HepG2 (cell line): ENCODE results near the gene EPHA1. TPM values are rescaled to one million over a fixed set of nuclear protein-coding genes. Genes with fewer than 3 reads are reported as not detected.

Experiments used
- ARID2 ChIP-seq: sonication (generic); formaldehyde crosslinking; IDR thresholded peaks from 2 replicates; pipeline ENCODE4 v1.8.1; 2022; ENCODE audit warnings: mild to moderate bottlenecking, missing genetic modification reagents, borderline replicate concordance
- CENPT ChIP-seq: sonication (generic); formaldehyde crosslinking; IDR thresholded peaks from 2 replicates; pipeline ENCODE4 v1.8.0; 2022; ENCODE audit warnings: low read depth, mild to moderate bottlenecking, moderate library complexity, missing genetic modification reagents
- EED ChIP-seq: sonication (generic); formaldehyde crosslinking; IDR thresholded peaks from 2 replicates; pipeline ENCODE4 v1.5.0; 2020; ENCODE audit warnings: mild to moderate bottlenecking, missing genetic modification reagents
- ELF3 ChIP-seq: IDR thresholded peaks from 2 replicates; pipeline ENCODE4 v1.6.1; 2016; ENCODE audit warnings: missing genetic modification reagents, missing compliant biosample characterization
- GZF1 ChIP-seq: sonication (generic); formaldehyde crosslinking; IDR thresholded peaks from 2 replicates; pipeline ENCODE4 v1.5.1; 2020; ENCODE audit warnings: mild to moderate bottlenecking, missing genetic modification reagents
- HOXA9 ChIP-seq: sonication (generic); formaldehyde crosslinking; IDR thresholded peaks from 2 replicates; pipeline ENCODE4 v1.8.1; 2022; ENCODE audit warnings: missing genetic modification reagents, mild to moderate bottlenecking, moderate library complexity, borderline replicate concordance
- NFIB ChIP-seq: sonication (generic); formaldehyde crosslinking; IDR thresholded peaks from 2 replicates; pipeline ENCODE4 v1.9.0; 2021; ENCODE audit warnings: missing genetic modification reagents, mild to moderate bottlenecking, borderline replicate concordance
- RAD51 ChIP-seq: fragments of 450-650 bp; IDR thresholded peaks from 2 replicates; pipeline ENCODE4 v1.6.1; 2016; ENCODE audit warnings: borderline replicate concordance
- RXRA ChIP-seq: sonication (generic); formaldehyde crosslinking; IDR thresholded peaks from 2 replicates; pipeline ENCODE4 v1.5.1; 2020; ENCODE audit warnings: missing genetic modification reagents
- SAP130 ChIP-seq: IDR thresholded peaks from 2 replicates; pipeline ENCODE4 v1.6.1; 2016; ENCODE audit warnings: low read depth
- SMARCC2 ChIP-seq: fragments of 450-650 bp; IDR thresholded peaks from 2 replicates; pipeline ENCODE4 v1.6.1; 2017; ENCODE audit warnings: antibody characterized with exemption, mild to moderate bottlenecking
- ZNF644 ChIP-seq: IDR thresholded peaks from 2 replicates; pipeline ENCODE4 v1.6.1; 2016; ENCODE audit warnings: low read depth
- ZNF703 ChIP-seq: sonication (generic); formaldehyde crosslinking; IDR thresholded peaks from 2 replicates; pipeline ENCODE4 v1.5.1; 2020; ENCODE audit warnings: missing genetic modification reagents, mild to moderate bottlenecking, moderate library complexity, borderline replicate concordance
- ZNF883 ChIP-seq: sonication (generic); formaldehyde crosslinking; IDR thresholded peaks from 2 replicates; pipeline ENCODE4 v1.5.1; 2020; ENCODE audit warnings: mild to moderate bottlenecking, missing genetic modification reagents; ENCODE audit errors: not compliant biosample characterization
- polyA plus RNA-seq, 8 experiments: library from polyadenylated mRNA; depleted of rRNA in 3 of 8; stranded (reverse) in 7 of 8; unstranded in 1 of 8; fragments of >200 nt; fragmentation: Illumina TruSeq in 4 of 8; extraction: Trizol in 4 of 8; gene quantifications; 2 replicates each; pipeline versions ENCODE4 v1.2.1 to v1.2.3, GENCODE V29; 2011 to 2016; ENCODE audit warnings: low read depth in 4 of 8, missing spikeins in 1 of 8, mixed read lengths in 1 of 8; ENCODE audit not compliant: insufficient read depth in 1 of 8
- total RNA-seq, 5 experiments: library from RNA; depleted of rRNA; stranded (reverse); fragments of >200 nt; fragmentation: Illumina TruSeq; extraction: Trizol; gene quantifications; 2 replicates each; pipeline ENCODE4 v1.2.3, GENCODE V29; 2016; ENCODE audit warnings: low read depth in 1 of 5
- TF ChIP-seq, protein P1 (sequence below): sonication (generic); formaldehyde crosslinking; conservative IDR thresholded peaks from 2 replicates; pipeline ENCODE4 v1.4.0; 2020; ENCODE audit warnings: missing genetic modification reagents
- TF ChIP-seq, protein P2 (sequence below): sonication (generic); formaldehyde crosslinking; IDR thresholded peaks from 2 replicates; pipeline ENCODE4 v1.5.0; 2020; ENCODE audit warnings: missing genetic modification reagents
- TF ChIP-seq, protein P3 (sequence below): sonication (generic); formaldehyde crosslinking; IDR thresholded peaks from 2 replicates; pipeline ENCODE4 v1.9.0; 2021; ENCODE audit warnings: missing genetic modification reagents, mild to moderate bottlenecking, borderline replicate concordance
- TF ChIP-seq, protein P4 (sequence below): sonication (generic); formaldehyde crosslinking; IDR thresholded peaks from 2 replicates; pipeline ENCODE4 v1.5.1; 2020; ENCODE audit warnings: missing genetic modification reagents, mild to moderate bottlenecking, borderline replicate concordance

Gene EPHA1
- total and polyA plus RNA-seq, 2 of the 13 experiments (the other 11 are each of a cell fraction or from before 2014, with no cell fraction given), result 4.6 to 17.1 TPM

DNA sequence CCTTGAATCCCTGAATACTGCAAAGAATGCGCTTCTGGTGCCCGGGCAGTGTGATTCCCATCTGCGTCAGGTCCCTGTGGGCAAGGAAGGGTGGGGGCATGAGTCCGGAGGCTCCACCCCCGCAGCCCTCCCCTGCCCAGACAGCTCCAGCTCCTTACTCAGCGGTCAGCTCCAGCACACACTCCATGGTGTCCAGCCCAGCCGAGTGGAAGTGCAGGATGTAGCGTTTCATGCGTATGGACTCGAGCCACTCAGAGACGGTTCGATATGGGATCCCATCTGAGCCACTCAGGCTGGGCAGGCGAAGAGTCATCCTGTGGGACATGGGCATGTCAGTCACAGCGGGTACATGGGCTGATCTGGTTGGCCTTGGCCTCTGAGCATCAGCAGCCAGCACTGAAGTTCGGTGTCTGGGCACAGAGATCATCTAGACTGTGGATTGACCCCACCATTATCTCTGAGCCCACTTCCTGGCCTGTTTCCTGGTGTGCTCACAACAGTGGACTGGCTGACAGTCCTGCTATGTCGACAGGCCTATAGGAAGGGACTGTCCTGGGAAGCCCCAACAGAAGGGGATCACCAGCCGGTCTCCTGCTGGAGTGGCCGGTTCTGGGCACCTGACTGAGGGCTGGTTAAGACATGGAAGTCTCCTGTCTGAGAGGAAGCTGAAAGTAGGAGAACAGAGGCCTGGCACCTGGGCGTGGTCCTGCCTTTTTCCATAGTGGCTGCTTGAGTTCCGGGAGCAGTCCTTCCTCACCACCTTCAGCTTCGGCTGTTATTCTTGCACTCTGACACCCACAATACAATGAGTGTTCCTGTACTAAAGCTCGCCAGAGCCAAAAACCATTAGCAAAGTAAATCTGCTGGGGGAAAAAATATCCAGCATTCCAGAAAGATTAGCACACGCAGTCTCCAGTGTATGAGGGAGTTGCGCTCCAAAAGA lies 16.9 kb downstream of the EPHA1 start (continued):
- TF ChIP-seq, protein P1, sequence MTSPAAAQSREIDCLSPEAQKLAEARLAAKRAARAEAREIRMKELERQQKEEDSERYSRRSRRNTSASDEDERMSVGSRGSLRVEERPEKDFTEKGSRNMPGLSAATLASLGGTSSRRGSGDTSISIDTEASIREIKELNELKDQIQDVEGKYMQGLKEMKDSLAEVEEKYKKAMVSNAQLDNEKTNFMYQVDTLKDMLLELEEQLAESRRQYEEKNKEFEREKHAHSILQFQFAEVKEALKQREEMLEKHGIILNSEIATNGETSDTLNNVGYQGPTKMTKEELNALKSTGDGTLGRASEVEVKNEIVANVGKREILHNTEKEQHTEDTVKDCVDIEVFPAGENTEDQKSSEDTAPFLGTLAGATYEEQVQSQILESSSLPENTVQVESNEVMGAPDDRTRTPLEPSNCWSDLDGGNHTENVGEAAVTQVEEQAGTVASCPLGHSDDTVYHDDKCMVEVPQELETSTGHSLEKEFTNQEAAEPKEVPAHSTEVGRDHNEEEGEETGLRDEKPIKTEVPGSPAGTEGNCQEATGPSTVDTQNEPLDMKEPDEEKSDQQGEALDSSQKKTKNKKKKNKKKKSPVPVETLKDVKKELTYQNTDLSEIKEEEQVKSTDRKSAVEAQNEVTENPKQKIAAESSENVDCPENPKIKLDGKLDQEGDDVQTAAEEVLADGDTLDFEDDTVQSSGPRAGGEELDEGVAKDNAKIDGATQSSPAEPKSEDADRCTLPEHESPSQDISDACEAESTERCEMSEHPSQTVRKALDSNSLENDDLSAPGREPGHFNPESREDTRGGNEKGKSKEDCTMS (CRISPR knock-in tag), result no peak
- TF ChIP-seq RAD51 (no peak), RXRA (CRISPR knock-in tag) (0 out of 2 replicates have a peak, but pooled peaks have one; percentile 21), SMARCC2 (no peak), GZF1 (CRISPR knock-in tag) (no peak), CENPT (CRISPR knock-in tag) (no peak), ZNF703 (CRISPR knock-in tag) (no peak), ZNF883 (CRISPR knock-in tag) (no peak), SAP130 (peak; percentile 30; the same call in 1 of the 2 replicates), ZNF644 (no peak), EED (no peak), NFIB (CRISPR knock-in tag) (no peak), HOXA9 (CRISPR knock-in tag) (no peak), ELF3 (CRISPR knock-in tag) (peak; percentile 68; the same call in 1 of the 2 replicates), ARID2 (CRISPR knock-in tag) (no peak)
- TF ChIP-seq, protein P2, sequence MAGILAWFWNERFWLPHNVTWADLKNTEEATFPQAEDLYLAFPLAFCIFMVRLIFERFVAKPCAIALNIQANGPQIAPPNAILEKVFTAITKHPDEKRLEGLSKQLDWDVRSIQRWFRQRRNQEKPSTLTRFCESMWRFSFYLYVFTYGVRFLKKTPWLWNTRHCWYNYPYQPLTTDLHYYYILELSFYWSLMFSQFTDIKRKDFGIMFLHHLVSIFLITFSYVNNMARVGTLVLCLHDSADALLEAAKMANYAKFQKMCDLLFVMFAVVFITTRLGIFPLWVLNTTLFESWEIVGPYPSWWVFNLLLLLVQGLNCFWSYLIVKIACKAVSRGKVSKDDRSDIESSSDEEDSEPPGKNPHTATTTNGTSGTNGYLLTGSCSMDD (CRISPR knock-in tag), result no peak
- TF ChIP-seq, protein P3, sequence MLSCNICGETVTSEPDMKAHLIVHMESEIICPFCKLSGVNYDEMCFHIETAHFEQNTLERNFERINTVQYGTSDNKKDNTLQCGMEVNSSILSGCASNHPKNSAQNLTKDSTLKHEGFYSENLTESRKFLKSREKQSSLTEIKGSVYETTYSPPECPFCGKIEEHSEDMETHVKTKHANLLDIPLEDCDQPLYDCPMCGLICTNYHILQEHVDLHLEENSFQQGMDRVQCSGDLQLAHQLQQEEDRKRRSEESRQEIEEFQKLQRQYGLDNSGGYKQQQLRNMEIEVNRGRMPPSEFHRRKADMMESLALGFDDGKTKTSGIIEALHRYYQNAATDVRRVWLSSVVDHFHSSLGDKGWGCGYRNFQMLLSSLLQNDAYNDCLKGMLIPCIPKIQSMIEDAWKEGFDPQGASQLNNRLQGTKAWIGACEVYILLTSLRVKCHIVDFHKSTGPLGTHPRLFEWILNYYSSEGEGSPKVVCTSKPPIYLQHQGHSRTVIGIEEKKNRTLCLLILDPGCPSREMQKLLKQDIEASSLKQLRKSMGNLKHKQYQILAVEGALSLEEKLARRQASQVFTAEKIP (CRISPR knock-in tag), result no peak
- TF ChIP-seq, protein P4, sequence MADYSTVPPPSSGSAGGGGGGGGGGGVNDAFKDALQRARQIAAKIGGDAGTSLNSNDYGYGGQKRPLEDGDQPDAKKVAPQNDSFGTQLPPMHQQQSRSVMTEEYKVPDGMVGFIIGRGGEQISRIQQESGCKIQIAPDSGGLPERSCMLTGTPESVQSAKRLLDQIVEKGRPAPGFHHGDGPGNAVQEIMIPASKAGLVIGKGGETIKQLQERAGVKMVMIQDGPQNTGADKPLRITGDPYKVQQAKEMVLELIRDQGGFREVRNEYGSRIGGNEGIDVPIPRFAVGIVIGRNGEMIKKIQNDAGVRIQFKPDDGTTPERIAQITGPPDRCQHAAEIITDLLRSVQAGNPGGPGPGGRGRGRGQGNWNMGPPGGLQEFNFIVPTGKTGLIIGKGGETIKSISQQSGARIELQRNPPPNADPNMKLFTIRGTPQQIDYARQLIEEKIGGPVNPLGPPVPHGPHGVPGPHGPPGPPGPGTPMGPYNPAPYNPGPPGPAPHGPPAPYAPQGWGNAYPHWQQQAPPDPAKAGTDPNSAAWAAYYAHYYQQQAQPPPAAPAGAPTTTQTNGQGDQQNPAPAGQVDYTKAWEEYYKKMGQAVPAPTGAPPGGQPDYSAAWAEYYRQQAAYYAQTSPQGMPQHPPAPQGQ (CRISPR knock-in tag), result no peak
